Measurements from ENCODE around the gene PI4KB.

The PI4KB gene

DNA sequence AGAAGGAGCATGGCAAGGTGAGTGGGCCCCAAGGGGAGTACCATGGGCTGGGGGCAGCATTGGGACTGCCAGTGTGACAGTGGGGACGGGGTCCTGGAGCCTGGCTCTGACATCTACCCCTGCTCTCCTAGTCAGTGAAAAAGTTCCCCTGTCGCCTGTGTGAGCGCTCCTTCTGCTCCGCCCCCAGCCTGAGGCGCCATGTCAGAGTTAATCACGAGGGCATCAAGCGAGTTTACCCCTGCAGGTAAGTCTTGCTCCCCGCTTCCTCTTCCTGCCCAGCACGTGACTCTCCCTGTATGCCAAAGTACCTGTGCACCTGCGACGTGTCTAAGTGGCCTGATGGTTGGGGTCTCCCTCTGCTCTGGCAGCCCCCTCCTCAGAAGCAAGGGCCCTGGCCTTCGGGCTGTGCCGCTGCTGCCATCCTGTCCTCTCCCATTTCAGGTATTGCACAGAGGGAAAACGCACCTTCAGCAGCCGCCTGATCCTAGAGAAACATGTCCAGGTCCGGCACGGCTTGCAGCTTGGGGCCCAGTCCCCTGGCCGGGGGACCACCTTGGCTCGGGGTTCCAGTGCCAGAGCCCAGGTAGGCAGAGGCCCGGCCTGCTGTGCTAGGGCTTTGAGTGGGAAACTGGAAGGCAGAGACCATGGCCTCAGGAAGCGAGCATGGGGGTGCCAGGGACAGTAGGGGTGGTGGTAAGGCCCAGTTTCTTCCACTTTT is 37.1 kb downstream of the PI4KB start:
- DNase-seq (ENCODE audit: low read depth): no peak
- no peak for TF ChIP-seq CTCF (IDR thresholded peaks at IDR 0.05; ENCODE audit: low read length, missing control alignments)
- no peak overlapping the region for H3K4me3 ChIP-seq (replicated peaks; ENCODE audit: low read depth, low read length)

DNA sequence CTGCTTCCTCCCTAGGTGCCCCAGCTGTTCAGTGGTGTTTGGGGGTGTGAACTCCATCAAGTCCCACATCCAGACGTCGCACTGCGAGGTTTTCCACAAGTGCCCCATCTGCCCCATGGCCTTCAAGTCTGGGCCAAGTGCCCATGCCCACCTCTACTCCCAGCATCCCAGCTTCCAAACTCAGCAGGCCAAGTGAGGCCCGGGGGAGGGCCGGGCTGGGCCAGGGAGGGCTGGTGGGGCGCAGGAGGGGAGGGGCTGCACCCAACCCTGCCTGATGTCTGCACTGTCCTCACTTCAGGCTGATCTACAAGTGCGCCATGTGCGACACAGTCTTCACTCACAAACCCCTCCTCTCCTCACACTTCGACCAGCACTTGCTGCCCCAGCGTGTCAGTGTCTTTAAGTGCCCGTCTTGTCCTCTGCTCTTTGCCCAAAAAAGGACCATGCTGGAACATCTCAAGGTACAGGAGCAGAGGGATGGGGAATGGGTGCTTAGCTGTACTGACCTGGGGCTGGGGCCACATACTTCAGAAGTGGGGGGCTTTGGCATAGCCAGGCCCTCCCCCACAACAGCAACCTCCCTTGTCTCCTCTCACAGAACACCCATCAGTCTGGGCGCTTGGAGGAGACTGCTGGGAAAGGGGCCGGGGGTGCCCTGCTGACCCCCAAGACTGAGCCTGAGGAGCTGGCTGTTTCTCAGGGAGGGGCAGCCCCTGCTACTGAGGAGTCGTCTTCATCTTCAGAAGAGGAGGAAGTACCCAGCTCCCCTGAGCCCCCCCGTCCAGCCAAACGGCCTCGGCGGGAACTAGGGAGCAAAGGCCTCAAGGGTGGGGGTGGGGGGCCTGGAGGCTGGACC is 37.9 kb downstream of the PI4KB start:
- no peak overlapping the region for H3K4me3 ChIP-seq (replicated peaks; ENCODE audit: low read depth, low read length)
- no peak for DNase-seq (ENCODE audit: low read depth)
- TF ChIP-seq CTCF (IDR thresholded peaks at IDR 0.05; ENCODE audit: low read length, missing control alignments): no peak

GRCh38 chr1:151288502-151288901 is 38.7 kb downstream of the PI4KB start:
- no peak for TF ChIP-seq CTCF (IDR thresholded peaks at IDR 0.05; ENCODE audit: low read length, missing control alignments)
- no peak for DNase-seq (ENCODE audit: low read depth)
- H3K4me3 ChIP-seq (replicated peaks; ENCODE audit: low read depth, low read length): no peak overlapping the region

GRCh38 chr1:151287767-151288500 is 39.3 kb downstream of the PI4KB start:
- DNase-seq (ENCODE audit: low read depth): no peak
- H3K4me3 ChIP-seq (replicated peaks; ENCODE audit: low read depth, low read length): no peak overlapping the region
- no peak for TF ChIP-seq CTCF (IDR thresholded peaks at IDR 0.05; ENCODE audit: low read length, missing control alignments)

GRCh38 chr1:151287341-151287699 is 39.9 kb downstream of the PI4KB start:
- no peak for DNase-seq (ENCODE audit: low read depth)
- H3K4me3 ChIP-seq (replicated peaks; ENCODE audit: low read depth, low read length): no peak overlapping the region
- no peak for TF ChIP-seq CTCF (IDR thresholded peaks at IDR 0.05; ENCODE audit: low read length, missing control alignments)

DNA sequence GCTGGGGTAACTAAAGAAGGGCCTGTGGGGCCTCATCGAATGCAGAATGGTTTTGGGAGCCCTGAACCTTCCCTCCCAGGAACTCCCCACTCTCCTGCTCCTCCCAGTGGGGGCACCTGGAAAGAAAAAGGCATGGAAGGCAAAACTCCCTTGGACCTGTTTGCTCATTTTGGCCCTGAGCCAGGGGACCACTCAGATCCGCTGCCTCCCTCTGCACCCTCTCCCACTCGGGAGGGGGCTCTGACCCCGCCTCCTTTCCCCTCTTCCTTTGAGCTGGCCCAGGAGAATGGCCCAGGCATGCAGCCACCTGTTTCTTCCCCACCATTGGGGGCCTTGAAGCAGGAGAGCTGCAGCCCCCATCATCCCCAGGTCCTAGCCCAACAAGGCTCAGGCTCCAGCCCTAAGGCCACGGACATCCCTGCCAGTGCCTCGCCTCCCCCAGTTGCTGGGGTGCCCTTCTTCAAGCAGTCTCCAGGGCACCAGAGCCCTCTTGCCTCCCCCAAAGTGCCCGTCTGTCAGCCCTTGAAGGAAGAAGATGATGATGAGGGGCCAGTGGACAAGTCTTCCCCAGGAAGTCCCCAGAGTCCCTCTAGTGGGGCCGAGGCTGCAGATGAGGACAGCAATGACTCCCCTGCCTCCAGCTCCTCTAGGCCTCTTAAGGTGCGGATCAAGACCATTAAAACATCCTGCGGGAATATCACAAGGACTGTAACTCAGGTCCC is 40.4 kb downstream of the PI4KB start:
- H3K4me3 ChIP-seq (replicated peaks; ENCODE audit: low read depth, low read length): no peak overlapping the region
- no peak for DNase-seq (ENCODE audit: low read depth)
- TF ChIP-seq CTCF (IDR thresholded peaks at IDR 0.05; ENCODE audit: low read length, missing control alignments): no peak

Measured in fibroblast of pulmonary artery (primary cell).